ENCODE data around the gene RPL36.
A peak's percentile ranks its signal among the peaks of the same experiment; 100 is the strongest.
"Not testable (repeated sequence)": the region's sequence is repeated elsewhere in the genome, so short reads cannot be mapped to it uniquely, and the experiment has no call there.

The RPL36 gene

DNA sequence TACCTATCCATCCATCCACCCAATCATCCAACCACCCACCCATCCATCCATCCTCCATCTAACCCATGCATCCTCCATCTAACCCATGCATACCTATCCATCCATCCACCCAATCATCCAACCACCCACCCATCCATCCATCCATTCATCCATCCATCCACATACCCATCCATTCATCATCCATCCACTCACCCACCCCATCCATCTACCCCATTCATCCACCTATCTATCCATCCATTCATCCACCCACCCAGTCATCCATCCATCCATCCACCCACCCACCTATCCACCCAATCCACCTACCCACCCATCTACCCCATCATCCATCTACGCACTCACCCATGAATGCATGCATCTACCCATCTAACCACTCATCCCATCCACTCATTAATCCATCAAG is 16.3 kb upstream of the RPL36 start:
- DNase-seq (ENCODE audit: low spot score) (no peak), FAIRE-seq (no peak)

DNA sequence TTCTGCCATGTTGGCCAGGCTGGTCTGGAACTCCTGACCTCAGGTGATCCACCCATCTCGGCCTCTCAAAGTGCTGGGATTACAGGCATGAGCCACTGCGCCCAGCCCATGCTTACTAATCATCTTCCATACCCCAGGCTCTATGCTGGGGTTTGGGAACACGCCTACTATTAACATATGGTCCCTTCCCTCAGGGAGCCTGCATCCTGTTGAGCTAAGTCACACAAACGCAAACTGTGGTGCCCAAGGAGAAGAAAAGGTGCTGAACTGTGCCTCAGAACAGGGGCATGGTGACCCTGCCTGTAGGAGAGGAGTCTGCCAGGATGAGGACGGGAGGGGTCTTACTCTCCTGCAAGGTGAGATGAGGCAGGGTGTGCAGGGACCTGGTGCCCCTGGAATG is 15.4 kb upstream of the RPL36 start:
- DNase-seq (ENCODE audit: low spot score) = no peak
- FAIRE-seq = no peak

DNA sequence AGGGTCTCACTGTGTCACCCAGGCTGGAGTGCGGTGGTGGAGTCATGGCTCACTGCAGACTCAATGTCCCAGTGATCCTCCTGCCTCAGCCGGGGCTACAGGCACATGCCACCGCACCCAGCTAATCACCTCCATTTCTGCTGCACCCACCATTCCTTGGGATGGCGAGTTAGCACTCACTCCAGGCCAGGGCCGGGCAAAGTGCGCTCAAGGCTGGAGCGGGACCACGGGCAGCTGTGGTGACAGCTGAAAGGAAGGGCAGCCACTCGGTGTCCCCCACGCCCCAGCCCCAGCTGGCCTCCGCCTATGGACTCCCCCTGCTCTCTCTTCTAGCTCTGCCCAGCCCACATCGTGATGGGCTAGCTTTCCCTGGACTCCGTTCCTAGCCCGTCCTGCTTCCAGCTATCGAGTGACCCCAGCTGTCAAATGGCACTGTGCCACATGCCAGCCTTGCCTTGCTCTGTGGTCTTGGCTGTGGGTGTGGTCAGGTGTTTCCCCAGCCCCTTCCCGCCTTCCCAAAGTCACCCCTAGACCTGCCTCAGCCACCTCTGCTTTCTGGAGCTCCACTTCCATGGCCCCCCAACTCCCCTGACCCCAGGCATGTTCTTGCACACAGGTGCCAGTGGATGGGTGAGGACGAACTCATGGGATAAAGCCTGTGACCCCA is 13.9 kb upstream of the RPL36 start:
- no peak for FAIRE-seq
- no peak for DNase-seq (ENCODE audit: low spot score)

DNA sequence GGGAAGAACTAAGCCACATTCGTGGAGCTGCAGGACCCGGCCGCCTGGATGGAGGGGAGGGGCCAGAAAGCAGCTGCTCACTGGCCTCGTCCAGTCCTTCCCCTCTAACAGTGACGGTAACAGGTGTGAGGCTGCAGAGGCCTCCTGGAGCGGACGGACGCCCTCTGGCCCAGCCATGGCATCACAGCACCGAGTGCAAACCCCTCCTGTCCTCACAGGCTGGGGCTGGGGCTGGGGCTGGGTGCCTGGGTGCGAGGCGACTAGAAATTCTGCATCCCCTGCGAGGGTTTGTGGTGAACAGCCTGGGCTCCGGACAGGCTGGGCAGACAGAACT is 13.4 kb upstream of the RPL36 start:
- no peak for DNase-seq (ENCODE audit: low spot score)
- FAIRE-seq = no peak

DNA sequence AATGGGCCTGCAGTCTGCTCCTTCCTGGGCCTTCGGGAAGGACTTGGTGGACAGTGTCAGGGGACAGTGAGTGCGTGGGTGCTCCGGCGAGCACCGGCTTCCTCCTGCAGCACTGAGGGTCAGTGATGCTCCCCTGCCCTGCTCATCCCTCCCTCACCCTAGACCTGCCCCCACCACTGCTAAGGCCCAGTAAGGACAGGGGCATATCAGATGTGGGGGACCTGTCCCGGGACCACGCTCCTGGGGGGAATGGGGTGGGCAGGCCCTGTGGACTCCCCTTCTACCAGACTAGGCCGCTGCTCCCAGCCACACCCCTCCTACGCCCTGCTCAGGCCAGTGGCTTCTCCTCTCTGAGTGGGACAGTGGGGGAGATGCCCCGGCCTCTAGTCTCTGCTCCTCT is 13.0 kb upstream of the RPL36 start:
- no peak for DNase-seq (ENCODE audit: low spot score)
- no peak for FAIRE-seq

DNA sequence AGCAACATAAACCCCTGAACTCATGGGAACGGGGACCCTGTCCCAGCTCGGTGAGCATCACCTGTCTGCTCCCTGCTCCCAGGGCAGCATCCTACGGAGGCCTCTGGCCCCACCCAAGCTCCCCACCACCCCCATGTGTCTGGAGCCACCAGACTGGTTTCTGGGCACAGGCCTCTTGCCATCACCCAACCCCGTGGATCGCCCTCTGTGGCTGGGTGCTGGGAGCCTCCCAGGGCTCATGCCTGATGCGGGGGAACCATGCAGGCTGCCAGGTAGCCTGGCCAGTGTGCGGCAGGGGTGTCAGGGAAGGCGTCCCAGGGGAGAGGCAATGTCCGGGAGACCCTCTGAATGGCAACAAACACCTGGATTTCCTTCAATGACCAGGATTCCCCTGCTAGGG is 12.5 kb upstream of the RPL36 start:
- no peak for DNase-seq (ENCODE audit: low spot score)
- no peak for FAIRE-seq

DNA sequence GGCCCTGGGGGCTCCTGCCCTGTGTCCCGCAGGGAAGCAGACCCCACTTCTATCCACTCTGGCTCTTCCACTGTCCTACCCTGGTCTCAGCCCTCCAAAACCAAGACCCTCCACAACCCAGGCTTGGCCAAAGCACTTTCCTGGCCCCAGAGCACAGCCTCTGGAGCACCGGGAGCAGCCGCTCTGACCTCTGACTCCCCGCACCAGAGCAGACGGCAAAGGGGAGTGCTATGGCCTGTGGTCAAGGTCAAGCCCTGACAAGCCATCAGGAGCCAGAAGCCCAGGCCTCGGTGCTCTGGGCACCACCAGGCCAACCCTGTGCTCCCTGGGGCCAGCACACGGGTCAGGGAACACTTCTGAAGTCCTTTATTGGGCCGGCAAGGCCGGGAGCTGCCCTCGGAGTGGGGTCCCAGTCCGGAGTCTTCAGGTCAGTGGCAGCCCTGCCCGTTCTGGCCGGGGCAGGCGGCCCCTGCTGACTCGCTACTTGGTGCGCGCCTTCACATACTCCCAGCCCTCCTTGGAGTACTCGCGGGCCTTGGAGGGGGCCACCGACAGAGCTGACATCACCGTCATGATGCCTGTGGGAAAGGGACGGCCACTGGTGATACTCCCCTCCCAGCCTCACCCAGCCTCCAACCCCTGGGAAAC is 11.9 kb upstream of the RPL36 start:
- FAIRE-seq (no peak), DNase-seq (ENCODE audit: low spot score) (no peak)

DNA sequence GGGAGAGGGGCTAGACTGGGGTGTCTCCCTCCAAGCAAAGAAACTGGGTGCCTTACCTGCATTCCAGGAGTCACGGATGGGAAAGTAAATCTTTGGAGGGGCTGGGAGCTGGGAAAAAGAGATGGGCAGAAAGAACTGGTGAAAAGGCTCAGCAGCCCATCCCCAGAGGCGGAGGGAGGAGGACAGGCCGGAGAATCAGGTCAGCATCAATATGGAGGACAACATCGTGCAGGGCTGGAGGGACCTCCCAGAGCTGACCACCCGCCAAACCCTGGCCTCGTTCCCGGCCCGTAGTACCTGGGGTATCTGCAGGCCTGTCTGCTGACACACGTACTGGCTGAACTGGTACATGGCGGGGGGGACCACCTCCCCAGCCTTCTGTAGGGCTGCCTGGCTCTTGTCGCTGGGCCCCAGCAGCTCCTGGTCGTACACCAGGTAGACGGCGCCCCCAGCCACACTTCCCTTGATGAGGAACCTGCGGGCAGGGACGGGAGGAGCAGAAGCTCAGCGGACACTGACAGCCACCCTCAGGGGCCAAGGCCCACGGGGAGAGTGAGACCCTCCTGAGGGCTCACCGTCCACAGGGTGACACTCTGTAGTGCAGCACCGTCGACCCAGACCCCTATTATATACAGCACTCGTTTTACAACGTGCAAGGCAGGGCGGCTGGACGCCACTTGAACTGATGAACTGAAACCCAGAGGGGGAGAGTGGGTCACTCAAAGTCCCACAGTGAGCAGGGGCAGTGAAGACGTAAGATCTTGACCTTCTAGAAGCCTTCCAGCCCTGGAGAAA is 10.6 kb upstream of the RPL36 start:
- no peak for DNase-seq (ENCODE audit: low spot score)
- no peak for FAIRE-seq

DNA sequence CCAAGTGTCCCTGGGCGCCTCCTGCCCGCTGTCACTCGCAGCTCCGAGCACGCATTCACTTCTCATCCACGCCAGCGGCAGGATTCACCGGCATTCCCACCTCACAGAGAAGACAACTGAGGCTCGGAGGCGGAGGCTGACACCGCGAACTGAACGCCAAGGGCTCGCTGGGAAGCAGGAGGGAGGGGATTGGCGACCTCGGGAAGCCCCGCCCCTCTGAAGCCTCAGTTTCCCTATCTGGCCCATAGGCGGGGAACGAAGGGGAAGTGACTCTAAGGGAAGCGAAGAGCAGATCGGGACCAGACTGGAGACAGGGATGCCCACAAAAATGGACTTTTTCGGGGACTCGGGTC is 10.0 kb upstream of the RPL36 start:
- no peak for FAIRE-seq
- DNase-seq (ENCODE audit: low spot score) = no peak

DNA sequence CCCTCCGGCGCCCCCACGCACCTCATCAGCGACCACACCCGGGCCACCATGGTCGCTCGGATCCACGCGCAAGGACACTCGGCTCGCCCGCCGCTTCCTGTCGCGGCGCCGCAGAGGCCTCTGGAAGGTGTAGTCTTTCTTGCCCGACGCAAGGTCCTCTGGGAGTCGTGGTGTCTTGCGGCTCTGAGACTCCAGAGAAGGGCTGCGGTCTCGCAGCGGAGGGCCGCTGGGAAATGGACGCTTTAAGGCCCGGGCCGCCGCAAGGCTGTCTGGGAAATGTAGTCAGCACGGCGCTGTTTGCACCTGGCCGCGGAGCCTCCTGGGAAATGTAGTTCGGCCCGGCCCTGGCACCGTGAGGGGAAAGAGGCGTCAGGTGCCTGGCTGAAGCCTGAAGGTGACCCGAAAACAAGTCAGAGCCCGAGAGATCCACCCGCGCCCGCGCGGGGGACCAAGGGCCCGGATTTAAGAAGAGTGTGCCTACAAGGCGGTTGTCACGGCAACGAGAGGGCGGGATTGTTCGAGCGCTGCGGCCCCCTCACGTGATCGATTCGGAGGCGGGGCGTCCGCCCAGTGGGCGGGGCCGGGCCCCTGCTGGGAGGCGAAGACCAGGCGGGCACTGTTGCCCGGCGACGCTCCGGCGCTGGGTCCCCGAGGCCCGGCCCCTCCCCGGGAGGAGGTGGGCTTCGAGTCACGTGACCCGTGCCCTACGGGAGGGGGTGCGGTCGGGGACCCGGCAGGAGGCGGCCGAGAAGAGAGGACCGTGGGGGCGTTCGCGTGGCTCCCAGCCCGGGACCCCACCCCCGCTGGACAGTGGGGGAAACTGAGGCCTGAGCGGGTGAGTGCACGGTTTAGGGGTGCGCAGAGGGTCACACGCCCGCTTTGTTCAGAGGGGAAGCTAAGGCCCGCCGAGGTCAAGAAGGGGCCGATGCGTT is 9.4 kb upstream of the RPL36 start, which contains the start of the genes HSD11B1L and MICOS13:
TSS of gene HSD11B1L (plus strand) at position 591 of the 932 bp plus-strand sequence. CDS start 3,806 bp downstream, outside the sequence.
TSS of gene MICOS13 (minus strand) at position 80 of the 932 bp plus-strand sequence. CDS start at position 50, 30 bp downstream.
- peak; percentile 97 for DNase-seq (ENCODE audit: low spot score)
- peak; percentile 93 for FAIRE-seq

DNA sequence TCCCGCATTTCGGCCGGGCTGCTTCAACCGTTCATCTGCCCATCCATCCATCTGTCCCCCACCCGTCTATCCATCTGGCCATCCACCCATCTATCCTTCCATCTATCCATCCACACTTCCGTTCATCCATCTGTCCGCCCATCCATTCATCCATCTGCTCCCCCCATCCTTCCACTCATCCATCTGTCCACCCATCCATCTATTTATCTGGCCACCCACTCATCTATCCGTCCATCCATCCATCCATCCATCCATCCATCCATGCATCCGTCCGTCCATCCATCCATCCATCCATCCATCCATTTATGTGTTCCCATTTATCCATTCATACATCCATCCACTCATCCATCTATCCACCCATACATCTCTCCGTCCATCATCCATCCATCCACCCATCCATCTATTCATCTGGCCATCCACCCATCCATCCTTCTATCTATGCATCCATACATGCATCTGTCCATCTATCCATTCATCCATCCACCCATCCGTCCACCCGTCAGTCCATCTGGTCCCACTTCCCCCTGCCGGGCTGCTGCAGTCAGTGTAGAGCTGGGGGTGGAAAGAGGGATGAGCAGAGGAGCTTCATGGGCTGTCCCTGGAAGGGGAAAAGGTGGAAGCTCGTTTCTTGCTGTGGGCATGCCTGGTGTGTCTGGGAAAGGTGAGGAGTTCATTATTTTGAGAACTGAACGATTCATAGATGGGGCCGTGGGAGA is 8.5 kb upstream of the RPL36 start:
- FAIRE-seq = no peak
- no peak for DNase-seq (ENCODE audit: low spot score)

DNA sequence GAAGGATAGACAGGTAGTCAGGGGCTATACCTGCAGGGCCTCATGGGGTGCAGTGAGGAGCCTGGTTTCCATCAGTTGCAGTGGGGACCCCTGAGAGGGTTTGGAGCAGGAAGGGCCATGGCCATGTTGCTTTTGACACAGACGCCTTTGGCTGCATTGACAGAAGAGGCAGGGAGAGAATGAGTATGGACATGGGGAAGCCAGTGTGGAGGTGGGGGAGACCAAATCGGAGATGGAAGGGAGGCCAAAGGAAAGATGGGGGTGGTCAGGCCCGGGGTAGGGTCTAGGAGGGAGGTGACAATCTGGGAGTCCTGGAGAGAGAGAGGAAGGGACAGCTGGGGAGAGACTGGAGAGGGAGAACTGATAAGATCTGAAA is 8.0 kb upstream of the RPL36 start:
- DNase-seq (ENCODE audit: low spot score) = no peak
- no peak for FAIRE-seq

DNA sequence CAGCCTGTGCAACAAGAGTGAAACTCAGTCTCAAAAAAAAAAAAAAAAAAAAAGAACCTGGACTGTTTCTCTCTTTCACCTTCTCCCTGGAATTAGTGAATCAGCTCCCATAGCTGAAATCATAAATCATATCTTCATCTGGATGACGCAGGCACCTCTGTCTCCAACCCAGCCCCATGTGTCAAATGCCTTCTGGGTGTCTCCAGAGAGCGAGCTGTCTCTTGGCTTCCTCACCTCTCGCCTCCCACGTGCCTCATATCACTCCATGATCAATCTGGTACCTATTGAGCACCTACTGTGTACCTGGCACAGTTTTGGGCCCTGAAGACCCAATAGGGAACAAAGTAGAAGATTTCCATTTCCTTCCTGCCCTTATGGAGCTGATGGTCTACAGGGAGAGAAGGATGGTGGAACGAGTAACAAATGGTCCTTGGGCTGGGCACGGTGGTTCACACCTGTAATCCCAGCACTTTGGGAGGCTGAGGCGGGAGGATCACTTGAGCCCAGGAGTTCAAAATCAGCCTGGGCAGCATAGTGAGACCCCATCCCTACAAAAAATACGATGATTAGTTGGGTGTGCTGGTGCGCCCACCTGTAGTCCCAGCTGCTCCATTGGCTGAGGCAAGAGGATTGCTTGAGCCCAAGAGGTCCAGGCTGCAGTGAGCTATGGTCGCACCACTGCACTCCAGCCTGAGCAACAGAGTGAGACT is 6.8 kb upstream of the RPL36 start:
- no peak for FAIRE-seq

DNA sequence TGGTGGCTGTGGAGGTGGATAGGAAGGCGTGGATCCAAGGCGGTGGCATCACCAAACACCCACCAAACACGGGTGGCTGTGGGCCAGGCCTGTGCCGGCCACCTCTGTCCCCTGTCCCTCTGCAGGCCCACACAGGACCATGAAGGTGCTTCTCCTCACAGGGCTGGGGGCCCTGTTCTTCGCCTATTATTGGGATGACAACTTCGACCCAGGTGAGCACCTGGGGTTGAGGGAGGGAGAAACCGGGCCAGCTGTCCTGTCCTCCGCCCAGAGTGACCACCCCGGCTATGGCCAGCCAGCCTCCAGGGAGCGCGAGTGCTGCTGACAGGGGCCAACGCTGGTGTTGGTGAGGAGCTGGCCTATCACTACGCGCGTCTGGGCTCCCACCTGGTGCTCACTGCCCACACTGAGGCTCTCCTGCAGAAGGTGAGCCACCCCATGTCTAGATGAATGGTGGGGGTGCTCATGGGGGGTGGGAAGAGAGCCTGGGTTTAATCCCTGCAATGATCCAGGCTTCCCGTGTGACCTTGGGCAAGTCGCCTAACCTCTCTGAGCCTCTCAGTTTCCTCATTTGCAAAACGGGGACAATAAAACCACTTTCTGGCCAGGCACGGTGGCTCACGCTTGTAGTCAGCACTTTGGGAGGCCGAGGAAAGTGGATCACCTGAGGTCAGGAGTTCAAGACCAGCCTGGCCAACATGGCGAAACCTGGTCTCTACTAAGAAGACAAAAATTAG is 5.2 kb upstream of the RPL36 start:
- DNase-seq (ENCODE audit: low spot score) = no peak

More for the DNA sequence above, 6.8 kb upstream of the RPL36 start:
- no peak for DNase-seq (ENCODE audit: low spot score)

DNA sequence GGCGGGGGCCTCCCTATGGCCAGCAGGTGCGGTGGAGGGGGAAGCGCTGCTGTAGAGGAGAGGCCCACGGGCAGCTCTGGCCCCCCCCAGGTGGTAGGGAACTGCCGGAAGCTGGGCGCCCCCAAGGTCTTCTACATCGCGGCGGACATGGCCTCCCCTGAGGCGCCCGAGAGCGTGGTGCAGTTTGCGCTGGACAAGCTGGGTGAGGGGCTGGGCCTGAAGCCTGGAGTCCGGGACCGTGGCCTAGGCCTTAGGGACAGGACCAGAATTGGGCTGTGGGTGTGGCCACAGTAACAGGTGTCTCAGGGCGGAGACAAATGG is 3.8 kb upstream of the RPL36 start:
- FAIRE-seq (no peak), DNase-seq (ENCODE audit: low spot score) (no peak)

More for the DNA sequence above, 5.2 kb upstream of the RPL36 start:
- FAIRE-seq = no peak

DNA sequence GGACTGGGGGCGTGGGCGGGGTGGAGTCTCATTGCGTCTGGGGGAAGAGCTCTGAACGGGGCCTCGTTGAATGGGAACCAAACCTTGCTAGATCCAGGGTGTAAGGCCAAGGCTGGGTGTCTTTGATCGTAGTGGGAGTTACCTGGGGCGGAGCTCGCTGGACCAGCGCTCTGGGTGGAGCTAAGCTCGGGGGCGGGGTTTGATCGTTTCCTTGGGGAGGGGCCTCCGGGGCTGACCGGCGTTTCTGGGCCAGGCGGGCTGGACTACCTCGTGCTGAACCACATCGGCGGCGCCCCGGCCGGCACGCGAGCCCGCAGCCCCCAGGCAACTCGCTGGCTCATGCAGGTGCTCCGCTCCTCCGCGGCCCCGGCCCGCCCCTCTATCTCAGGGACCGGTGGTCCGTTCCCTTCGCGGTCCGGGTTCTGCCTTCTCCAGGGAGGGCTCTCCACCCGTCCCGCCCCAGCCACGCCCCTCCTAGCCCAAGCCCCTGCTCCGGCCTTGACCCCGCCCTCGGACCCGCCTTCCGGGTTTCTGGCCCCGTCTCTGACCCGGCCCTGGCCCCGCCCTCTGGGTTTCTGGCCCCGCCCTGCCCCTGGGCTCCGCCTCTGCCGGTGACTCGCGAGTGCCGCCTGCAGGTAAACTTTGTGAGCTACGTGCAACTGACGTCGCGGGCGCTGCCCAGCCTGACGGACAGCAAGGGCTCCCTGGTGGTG is 3.3 kb upstream of the RPL36 start:
- DNase-seq (ENCODE audit: low spot score) (peak; percentile 88), FAIRE-seq (peak; percentile 64)

DNA sequence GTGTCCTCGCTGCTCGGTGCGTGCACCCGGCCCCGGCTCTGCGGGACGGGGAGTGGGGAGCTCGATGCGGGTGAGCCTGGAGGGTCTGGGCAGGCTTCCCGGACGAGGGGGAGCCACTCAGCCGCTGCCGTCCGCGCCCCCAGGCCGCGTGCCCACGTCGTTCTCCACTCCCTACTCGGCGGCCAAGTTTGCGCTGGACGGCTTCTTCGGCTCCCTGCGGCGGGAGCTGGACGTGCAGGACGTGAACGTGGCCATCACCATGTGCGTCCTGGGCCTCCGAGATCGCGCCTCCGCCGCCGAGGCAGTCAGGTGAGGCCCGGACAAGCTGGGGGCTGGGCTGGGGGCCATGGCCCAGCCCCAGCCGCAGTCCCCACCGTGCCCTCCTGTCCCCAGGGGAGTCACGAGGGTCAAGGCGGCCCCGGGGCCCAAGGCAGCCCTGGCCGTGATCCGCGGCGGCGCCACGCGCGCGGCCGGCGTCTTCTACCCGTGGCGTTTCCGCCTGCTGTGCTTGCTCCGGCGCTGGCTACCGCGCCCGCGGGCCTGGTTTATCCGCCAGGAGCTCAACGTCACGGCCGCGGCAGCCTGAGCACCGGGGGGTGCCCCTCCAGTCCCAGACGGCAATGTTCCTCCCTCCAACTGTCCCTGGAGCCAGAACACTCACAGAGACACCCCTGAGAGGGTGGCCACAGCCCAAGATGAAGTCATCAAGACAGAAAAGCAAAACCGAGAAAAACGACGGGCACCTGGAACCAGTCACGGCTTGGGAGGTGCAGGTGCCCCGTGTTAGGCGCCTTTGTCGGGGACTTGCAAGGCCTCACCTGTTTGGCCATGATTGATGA is 2.5 kb upstream of the RPL36 start:
- FAIRE-seq (no peak), DNase-seq (ENCODE audit: low spot score) (no peak)

DNA sequence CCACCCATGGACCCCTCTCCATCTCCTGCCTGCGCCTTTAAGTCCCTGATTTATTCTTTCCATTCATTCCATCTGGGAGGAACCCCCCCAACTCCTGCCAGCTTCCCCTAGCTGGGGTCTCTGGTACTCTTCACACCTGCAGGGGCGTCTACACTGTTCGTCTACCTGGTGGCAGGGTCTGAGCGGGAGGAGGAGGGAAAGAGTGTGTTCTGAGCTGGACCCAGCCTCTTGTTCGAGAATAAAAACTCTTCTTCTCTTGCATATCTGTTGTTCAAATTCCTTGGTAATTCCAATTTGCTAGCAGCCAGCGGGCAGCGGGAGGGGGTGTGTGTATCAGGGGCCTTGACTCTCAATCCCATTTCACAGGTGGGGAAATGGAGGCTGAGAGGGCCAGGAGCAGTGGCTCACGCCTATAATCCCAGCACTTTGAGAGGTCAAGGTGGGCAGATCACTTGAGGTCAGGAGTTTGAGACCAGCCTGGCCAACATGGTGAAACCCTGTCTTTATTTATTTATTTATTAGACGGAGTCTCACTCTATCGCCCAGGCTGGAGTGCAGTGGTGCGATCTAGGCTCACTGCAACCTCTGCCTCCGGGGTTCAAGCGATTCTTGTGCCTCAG is 1.7 kb upstream of the RPL36 start:
- DNase-seq (ENCODE audit: low spot score); FAIRE-seq: not testable (repeated sequence)

Data from RCC 7860 (cell line).